IPS DF 19.7 (cell line): Measurements from ENCODE around the gene FKBP11.

Experiments used
- DNase-seq: peaks from one replicate; pipeline ENCODE4 v3.0.0-alpha.2; 2013; ENCODE audit warnings: low read depth, low spot score

The FKBP11 gene

GRCh38 chr12:48956279-48957140 is 31.2 kb upstream of the FKBP11 start:
- peak; percentile 92 for DNase-seq

DNA sequence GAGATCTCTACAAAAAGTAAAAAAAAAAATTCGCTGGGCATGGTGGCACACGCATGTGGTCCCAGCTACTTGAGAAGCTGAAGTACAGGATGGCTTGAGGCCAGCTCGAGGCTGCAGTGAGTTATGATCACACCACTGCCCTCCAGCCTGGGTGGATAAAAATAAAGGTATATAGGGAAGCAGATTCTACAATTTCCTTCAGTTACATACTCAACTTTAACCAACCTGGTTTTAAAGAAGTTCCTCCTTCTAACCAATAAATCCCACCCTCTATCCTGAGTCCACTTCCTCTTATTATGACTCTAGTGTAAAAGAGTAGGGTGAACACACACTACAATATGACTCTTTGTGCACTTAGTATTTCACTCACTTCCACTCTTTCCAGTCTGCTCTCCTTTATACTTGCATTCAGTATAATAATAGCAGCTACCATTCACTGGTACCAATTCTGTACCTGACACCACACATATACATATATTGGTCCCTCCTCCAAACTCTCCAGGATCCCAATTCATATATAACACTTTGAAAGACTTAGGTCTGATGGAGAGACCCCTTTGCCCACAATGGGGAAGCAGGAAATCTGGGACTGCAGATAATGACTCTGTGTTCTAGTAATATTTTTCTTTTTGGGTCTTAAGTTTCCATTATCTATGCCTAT is 29.7 kb upstream of the FKBP11 start:
- no peak for DNase-seq

GRCh38 chr12:48954061-48954460 is 28.8 kb upstream of the FKBP11 start:
- DNase-seq = no peak

DNA sequence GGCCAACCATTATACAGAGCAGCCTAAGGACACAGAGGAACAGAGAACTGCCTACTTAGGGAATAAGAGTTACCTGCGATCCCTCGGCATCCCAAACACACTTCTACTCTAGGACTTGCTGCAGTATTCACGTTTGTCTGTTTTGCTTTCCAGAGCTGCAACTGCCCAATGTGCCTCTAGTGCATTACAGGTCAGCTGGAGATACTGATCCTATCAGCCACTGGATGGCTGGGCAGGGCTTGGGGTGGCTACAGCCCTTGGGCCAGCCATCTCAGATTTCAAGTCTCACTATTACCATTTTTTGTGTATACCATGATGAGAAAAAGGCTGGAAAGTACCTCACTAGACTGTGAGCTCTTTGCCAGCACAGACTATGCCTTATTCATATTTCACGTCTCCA is 27.4 kb upstream of the FKBP11 start:
- no peak for DNase-seq

DNA sequence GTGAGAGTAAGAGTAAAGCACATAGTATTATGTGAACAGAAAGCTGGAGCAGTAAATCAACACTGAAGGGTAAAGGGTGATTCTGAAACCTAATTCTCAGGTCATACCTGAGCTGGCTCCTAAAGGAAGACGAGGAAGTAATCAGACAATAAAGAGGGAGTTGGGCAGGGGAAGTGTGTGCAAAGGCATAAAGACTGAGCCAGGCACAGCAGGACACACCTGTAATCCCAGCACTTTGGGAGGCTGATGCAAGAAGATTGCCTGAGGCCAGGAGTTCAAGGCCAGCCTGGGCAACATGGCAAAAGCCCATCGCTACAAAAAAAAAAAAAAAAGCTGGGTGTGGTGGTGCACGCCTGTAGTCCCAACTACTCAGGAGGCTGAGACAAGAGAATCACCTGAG is 22.4 kb upstream of the FKBP11 start:
- no peak for DNase-seq

DNA sequence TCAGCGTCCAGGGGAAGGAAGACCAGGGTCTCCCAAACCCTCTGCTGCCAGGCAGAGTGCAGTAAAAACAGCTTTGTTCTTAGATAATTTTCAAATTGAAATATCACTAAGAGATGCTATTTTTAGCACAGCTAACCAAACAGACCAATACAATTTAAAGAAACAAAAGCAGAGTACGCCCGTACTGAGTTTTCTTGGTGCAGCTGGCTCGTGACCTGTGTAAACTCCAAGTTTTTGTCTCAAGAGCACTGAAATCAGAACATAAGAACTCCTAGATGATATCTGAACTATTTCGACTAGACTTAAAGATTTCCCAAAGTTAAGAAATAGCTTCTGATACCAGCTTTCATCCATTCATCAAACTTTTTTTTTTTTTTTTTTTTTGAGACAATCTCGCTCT is 21.7 kb upstream of the FKBP11 start:
- no peak for DNase-seq

DNA sequence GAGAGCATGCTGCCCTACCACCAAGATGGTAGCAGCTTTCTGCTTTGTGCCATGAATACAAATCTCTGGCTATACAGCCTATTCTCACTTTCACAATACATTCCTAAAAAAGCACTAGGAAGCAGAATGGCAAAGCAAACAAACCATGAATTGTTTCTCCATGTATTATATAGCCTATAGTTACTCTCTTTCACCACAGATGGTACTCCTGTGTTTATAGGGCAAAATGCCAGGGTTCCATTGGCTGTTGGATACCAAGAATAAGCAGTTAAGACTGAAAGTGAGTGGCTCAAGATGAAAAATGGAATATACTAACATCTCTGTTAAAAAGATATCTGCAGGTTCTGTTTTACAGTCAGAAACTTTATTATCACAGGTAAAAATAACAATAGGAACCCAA is 20.9 kb upstream of the FKBP11 start:
- DNase-seq = no peak

DNA sequence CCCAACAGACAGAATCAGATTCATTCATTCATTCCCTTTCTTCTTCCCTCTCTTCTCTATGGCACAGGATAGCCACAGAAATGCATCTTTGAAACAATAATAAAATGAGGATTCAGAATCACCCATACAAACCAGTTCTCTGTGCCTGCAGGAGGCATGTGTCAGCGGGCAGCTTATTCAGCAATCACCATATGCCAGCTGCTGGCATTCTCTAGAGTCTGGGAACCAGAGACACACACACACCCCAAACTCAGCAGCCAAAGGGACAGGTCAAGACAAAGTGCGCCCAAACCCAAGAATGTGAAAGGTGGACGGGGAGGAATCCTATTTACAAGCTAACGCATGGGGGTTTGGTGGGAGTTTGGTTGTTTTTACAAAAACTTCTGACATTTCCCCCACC is 17.9 kb upstream of the FKBP11 start:
- no peak for DNase-seq

DNA sequence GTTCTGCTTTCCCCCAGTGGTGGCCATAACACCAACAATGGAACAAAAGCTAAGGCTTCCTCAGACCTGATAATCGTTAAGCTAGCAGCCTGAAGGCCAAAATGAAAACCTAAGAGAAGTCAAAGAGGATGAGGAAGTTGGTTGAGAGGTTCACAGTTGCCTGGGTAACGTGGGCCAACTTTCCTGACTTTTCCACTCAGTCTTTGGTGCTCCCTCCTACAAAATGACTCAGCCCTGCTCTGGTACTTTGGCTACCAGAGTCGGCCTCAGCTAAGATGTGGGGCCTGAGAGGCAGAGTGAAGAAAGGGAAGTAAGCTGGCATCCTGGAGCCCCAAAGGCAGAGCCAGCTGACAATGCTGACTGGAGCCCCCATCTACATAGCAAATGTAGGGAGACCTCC is 14.9 kb upstream of the FKBP11 start:
- no peak for DNase-seq

GRCh38 chr12:48938805-48939204 is 13.5 kb upstream of the FKBP11 start:
- no peak for DNase-seq

DNA sequence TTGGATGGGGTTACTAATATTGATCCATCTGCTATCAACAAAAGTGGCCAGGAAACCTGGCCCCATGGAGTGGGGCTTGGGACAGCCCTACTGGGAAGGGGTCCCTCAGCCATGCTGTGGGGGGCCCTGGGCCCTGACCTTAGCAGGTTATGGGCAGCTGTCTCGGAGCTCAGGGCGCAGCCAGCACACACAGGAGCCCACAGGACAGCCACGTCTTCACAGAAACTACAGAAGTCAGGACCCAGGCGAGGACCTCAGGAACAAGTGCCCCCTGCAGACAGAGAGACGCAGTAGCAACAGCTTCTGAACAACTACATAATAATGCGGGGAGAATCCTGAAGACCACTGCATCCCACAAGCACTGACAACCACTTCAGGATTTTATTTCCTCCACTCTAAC is 11.9 kb upstream of the FKBP11 start:
- DNase-seq = no peak

DNA sequence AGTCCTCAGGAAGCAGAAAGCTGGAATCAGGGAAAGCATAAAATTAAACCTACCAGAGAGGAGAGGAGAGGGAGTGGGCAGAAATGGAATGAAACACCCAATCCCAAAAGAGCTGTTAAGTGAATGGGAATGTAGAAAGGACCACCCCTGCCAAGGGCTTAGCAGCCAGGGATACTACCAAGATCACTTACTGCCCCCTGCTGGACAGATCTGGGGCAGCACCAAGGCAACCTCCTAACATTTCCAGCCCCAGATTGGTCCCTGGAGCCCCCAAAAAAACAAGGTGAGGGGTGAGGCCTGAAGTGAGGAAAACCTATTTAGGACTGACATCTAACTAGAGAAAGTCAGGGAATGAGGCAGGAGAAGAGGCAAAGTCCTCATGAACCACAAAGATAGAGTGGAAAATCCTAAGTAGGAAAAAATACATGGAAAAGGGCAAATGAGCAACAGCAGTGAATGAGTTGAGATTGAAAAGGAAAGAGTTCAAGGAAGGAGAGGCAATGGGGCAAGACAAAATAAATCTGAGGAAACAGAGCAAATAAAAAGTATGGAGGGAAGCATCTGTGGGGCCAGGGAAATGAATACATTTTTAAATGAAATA is 11.2 kb upstream of the FKBP11 start:
- no peak for DNase-seq

GRCh38 chr12:48934312-48934706 is 9.0 kb upstream of the FKBP11 start:
- DNase-seq = no peak

- no peak for DNase-seq
Measured at GRCh38 chr12:48933664-48934311, 8.5 kb upstream of the FKBP11 start.

- no peak for DNase-seq
Measured at GRCh38 chr12:48932878-48933277, 7.6 kb upstream of the FKBP11 start.

- no peak for DNase-seq
Measured at GRCh38 chr12:48930475-48930874, 5.2 kb upstream of the FKBP11 start.

DNA sequence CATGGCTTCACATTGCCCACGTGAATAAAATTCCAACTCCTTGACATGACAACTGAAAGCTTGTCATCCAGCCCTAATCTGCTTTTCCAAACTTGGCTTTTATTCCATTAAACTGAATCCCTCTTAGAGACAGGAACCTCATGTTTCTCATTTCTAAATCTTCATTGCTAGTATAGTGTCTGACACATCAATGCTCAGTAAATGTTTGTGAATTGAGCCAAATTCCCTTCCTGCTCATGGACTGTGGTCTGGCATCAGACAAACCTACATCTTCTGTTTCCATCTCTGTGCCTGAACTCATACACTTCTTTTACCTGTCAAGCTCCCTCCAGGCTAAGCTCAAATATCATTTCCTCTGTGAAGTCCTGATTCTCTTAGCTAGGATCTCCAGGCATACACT is 4.3 kb upstream of the FKBP11 start:
- no peak for DNase-seq

DNA sequence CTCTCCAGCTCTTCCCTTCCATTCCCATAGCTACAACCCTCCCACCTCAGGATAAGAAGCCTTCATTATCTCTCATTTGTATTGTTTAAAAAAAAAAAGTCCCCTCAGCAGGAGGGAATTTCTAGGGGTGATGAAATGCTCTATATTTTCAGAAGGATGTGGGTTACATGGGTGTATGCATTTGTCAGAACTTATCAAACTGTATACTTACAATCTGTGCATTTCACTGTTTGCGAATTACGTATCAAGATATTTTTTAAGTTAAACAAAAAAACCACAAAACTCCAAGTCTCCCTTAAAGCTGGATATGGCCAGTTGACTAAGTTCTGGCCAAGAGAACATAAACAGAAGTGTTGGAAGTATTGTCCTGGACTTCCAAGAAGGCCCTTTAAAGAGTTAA is 2.0 kb upstream of the FKBP11 start:
- DNase-seq = no peak

GRCh38 chr12:48924617-48925303 is 532 bp downstream of the FKBP11 start:
- no peak for DNase-seq

DNA sequence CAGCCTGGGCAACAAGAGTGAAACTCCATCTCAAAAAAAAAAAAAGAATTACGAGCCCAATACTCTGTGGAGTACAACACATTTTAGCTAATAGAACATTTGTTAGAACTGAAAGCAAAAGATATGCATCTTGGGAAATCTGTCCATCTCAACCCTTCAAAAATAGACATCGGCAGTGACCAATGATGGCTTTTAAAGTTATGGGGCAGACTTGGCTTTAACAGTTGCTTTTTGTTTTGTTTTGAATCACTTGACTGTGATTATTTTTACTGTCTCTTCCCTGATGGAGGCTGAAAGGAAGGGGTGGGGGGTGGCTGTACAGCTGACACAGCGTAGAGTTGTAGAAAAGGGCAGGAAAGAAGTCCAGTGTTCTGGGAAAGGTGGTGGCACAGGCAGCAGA is 2.2 kb downstream of the FKBP11 start:
- no peak for DNase-seq

DNA sequence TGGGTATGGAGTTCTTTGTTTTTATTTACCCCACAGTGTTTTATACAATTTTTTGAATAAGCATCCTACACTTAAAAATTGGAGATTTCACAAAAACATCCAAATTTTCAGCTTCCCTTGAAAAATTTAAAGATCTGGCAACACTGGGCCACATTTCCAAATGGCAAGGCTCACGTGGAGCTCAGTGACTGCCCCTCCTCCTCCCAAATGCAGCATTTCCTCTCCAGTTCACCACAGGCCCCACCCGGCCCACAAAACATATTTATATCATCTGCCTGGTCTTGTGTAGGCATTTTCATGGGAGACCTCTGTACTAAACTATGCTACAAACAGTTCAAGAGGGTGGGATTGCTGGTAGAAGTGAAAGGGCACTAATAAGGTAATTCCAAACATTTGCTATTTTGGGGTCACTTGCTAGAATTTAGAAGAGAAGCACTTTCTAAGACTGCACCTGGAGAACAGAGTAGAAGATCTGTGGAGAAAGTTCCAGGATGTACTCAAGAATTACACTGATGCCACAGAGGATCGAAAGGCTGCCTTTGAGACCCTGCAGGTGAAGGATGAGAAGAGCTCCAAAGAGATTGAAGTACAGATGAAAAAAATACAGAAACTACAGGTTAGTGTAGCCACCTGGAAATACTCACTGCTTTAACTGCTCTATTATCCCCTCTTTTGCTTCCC is 7.3 kb downstream of the FKBP11 start:
- no peak for DNase-seq
